Right ventricle myocardium inferior (tissue), 1 donor: ENCODE data around the gene COLEC11. TPM values are rescaled to one million over a fixed set of nuclear protein-coding genes. Genes with fewer than 3 reads are reported as not detected.

Source experiments
- ATAC-seq: fragments of 200-7000 bp; cut with Tn5 transposase; one replicate; pipeline ENCODE4 v1.9.1; 2020; ENCODE audit warnings: mild to moderate bottlenecking, moderate library complexity
- DNase-seq: peaks from one replicate; pipeline ENCODE4 v3.0.0; 2021; ENCODE audit errors: missing footprints
- intact Hi-C: fragments of 100-400 bp; cut with DNase I; formaldehyde crosslinking; loops from one replicate; pipeline ENCODE4 v1.11.0; 2022
- total RNA-seq: library from RNA; stranded (reverse); fragmentation: NEBNext Ultra II Directional; extraction: Animal tissue kit (Norgen Biotek cat#: 25700); gene quantifications from one replicate; pipeline ENCODE4 v1.2.1, GENCODE V29; 2021
- donor health status: DM: no; HTN: yes; CAD: no; lungs with severe emphysema.

Gene COLEC11
- total RNA-seq, 1 donor from 2014 or later = 1.9 TPM

GRCh38 chr2:3643371-3644245 is 48.7 kb downstream of the COLEC11 start:
- ATAC-seq = no peak
- DNase-seq = no peak
- intact Hi-C loops = no loop called here

- intact Hi-C loops = no loop called here
- DNase-seq = no peak
- no peak for ATAC-seq
These were observed 49.3 kb downstream of the COLEC11 start for GRCh38 chr2:3644246-3644525.

GRCh38 chr2:3644891-3645605 is 50.1 kb downstream of the COLEC11 start:
- no peak for DNase-seq
- ATAC-seq = no peak
- intact Hi-C loops = no loop called here

GRCh38 chr2:3645745-3646389 is 51.0 kb downstream of the COLEC11 start:
- intact Hi-C loops = no loop called here
- ATAC-seq (no peak), DNase-seq (no peak)

GRCh38 chr2:3646446-3646845 is 51.5 kb downstream of the COLEC11 start:
- no peak for DNase-seq
- intact Hi-C loops = no loop called here
- no peak for ATAC-seq

- no peak for DNase-seq
- no peak for ATAC-seq
- intact Hi-C loops = no loop called here
These were observed 52.3 kb downstream of the COLEC11 start for GRCh38 chr2:3647246-3647645.

- DNase-seq (no peak), ATAC-seq (no peak)
- intact Hi-C loops = no loop called here
These were observed 53.1 kb downstream of the COLEC11 start for GRCh38 chr2:3647831-3648651.

GRCh38 chr2:3648652-3649177 is 53.8 kb downstream of the COLEC11 start:
- intact Hi-C loops = no loop called here
- no peak for ATAC-seq
- no peak for DNase-seq

GRCh38 chr2:3649581-3649980 is 54.7 kb downstream of the COLEC11 start:
- no peak for DNase-seq

GRCh38 chr2:3650140-3650920 is 55.4 kb downstream of the COLEC11 start:
- no peak for ATAC-seq
- intact Hi-C loops = loop anchor here (5.0 kb wide), 2 partner anchors 63 to 228 kb away; no protein-coding TSS in a partner anchor
- no peak for DNase-seq

More at GRCh38 chr2:3649581-3649980, 54.7 kb downstream of the COLEC11 start:
- intact Hi-C loops = no loop called here
- ATAC-seq = no peak

- peak; percentile 35 for ATAC-seq
- no peak for DNase-seq
These were observed 57.1 kb downstream of the COLEC11 start for GRCh38 chr2:3651691-3652648.

GRCh38 chr2:3652896-3653625 is 58.1 kb downstream of the COLEC11 start:
- intact Hi-C loops = loop anchor here (5.0 kb wide), 2 partner anchors 66 to 231 kb away; no protein-coding TSS in a partner anchor
- peak; percentile 34 for DNase-seq
- no peak for ATAC-seq

More at GRCh38 chr2:3651691-3652648, 57.1 kb downstream of the COLEC11 start:
- intact Hi-C loops = loop anchor here (5.0 kb wide), 2 partner anchors 65 to 230 kb away; no protein-coding TSS in a partner anchor

GRCh38 chr2:3654011-3654410 is 59.1 kb downstream of the COLEC11 start:
- DNase-seq (no peak), ATAC-seq (no peak)
- intact Hi-C loops = loop anchor here (5.0 kb wide), 2 partner anchors 67 to 232 kb away; no protein-coding TSS in a partner anchor

GRCh38 chr2:3654531-3655225 is 59.8 kb downstream of the COLEC11 start:
- no peak for DNase-seq
- intact Hi-C loops = loop anchor here (5.0 kb wide), 2 partner anchors 67 to 232 kb away; no protein-coding TSS in a partner anchor
- no peak for ATAC-seq
